K562 (cell line): Measurements from ENCODE around the gene ACSL3. TPM values are rescaled to one million over a fixed set of nuclear protein-coding genes. Genes with fewer than 3 reads are reported as not detected.

Experiments
- ATAC-seq: fragments of 200-7000 bp; cut with Tn5 transposase; 3 replicates; pipeline ENCODE4 v1.9.1; 2020; ENCODE audit warnings: moderate library complexity
- BruUV-seq: library from RNA; stranded (reverse); fragments of 400-500 nt; replicated peaks from 2 replicates; lab custom pipeline; 2021; lab: Mats Ljungman, UMichigan
- CTCF ChIA-PET: fragments of 300-600 bp; formaldehyde crosslinking; extraction: SDS; loops from one replicate; lab custom pipeline; 2021; ENCODE audit warnings: low intra/inter-chr PET ratio; lab: Yijun Ruan, JAX
- POLR2A ChIA-PET: fragments of 300-600, 350-650 bp; sonication (Branson Sonifier 250); formaldehyde crosslinking; extraction: SDS; loops from one replicate; lab custom pipeline; 2021; ENCODE audit warnings: antibody characterized with exemption, inconsistent platforms; lab: Yijun Ruan, JAX
- DNase-seq, 4 experiments: peaks; one replicate each; pipeline versions ENCODE4 v3.0.0 to v3.0.0-alpha.2; 2011 to 2018; ENCODE audit warnings: low spot score in 3 of 4, mixed read lengths in 3 of 4; ENCODE audit errors: extremely low read depth in 1 of 4
- FAIRE-seq: peaks from 2 replicates; lab custom pipeline; 2011; peaks lifted over from hg19 to GRCh38; lab: Jason Lieb, UNC
- H2AFZ ChIP-seq: 2 replicates; pipeline ENCODE4 v1.6.0; 2011; ENCODE audit warnings: low read depth, low read length, control low read depth, inconsistent platforms
- H3K27ac ChIP-seq: fragments of 200-600 bp; 3 replicates; pipeline ENCODE4 v1.8.0; 2011; ENCODE audit warnings: low read depth, mild to moderate bottlenecking, control low read depth, inconsistent platforms, low read length, moderate library complexity, mixed read lengths; ENCODE audit errors: extremely low read depth
- H3K27me3 ChIP-seq, 2 experiments: fragments of 300-600 bp in 1 of 2; 2 replicates in 1 of 2; 3 replicates in 1 of 2; pipeline versions ENCODE4 v1.6.0 to v1.8.0; 2011; ENCODE audit warnings: inconsistent platforms in 2 of 2, low read length in 2 of 2, mild to moderate bottlenecking in 1 of 2, mixed read lengths in 1 of 2, moderate library complexity in 1 of 2; ENCODE audit not compliant: control insufficient read depth in 2 of 2, insufficient read depth in 2 of 2
- H3K36me3 ChIP-seq: fragments of 300-600 bp; 3 replicates; pipeline ENCODE4 v1.8.0; 2011; ENCODE audit warnings: mild to moderate bottlenecking, low read length, inconsistent platforms; ENCODE audit not compliant: control insufficient read depth, insufficient read depth
- H3K4me1 ChIP-seq, 2 experiments: fragments of 200-600 bp in 1 of 2; replicated peaks in 1 of 2; 2 replicates in 1 of 2; 3 replicates in 1 of 2; pipeline versions ENCODE4 v1.5.1 to v1.8.0; 2011; ENCODE audit warnings: inconsistent platforms in 2 of 2, low read length in 2 of 2, mild to moderate bottlenecking in 1 of 2, mixed read lengths in 1 of 2, moderate library complexity in 1 of 2; ENCODE audit not compliant: control insufficient read depth in 2 of 2, insufficient read depth in 2 of 2
- H3K4me2 ChIP-seq: 2 replicates; pipeline ENCODE4 v1.6.1; 2011; ENCODE audit warnings: low read length, control low read depth, inconsistent platforms, mixed read lengths; ENCODE audit not compliant: insufficient read depth
- H3K4me3 ChIP-seq: fragments of 200-600 bp; sonication (generic), shearing (Covaris generic); 2 replicates; pipeline ENCODE4 v1.5.1; 2016; ENCODE audit warnings: control low read depth, inconsistent platforms
- H3K79me2 ChIP-seq: fragments of 200-600 bp; 3 replicates; pipeline ENCODE4 v1.8.0; 2011; ENCODE audit warnings: low read length, inconsistent platforms; ENCODE audit not compliant: control insufficient read depth, insufficient read depth
- H3K9ac ChIP-seq, 2 experiments: 2 replicates each; pipeline versions ENCODE4 v1.6.0 to v1.6.1; 2011; ENCODE audit warnings: low read depth in 2 of 2, low read length in 2 of 2, control low read depth in 1 of 2, inconsistent platforms in 1 of 2, mild to moderate bottlenecking in 1 of 2, mixed read lengths in 1 of 2; ENCODE audit not compliant: insufficient read depth in 1 of 2
- H3K9me1 ChIP-seq: one replicate; pipeline ENCODE4 v1.6.0; 2011; ENCODE audit warnings: inconsistent platforms, mild to moderate bottlenecking, low read length, moderate library complexity; ENCODE audit not compliant: control insufficient read depth, insufficient read depth
- H3K9me3 ChIP-seq: replicated peaks from 2 replicates; pipeline ENCODE4 v1.5.1; 2011; ENCODE audit warnings: low read depth, low read length, inconsistent platforms; ENCODE audit not compliant: control insufficient read depth, insufficient read depth
- H4K20me1 ChIP-seq: replicated peaks from 2 replicates; pipeline ENCODE4 v1.6.1; 2011; ENCODE audit warnings: low read length, inconsistent platforms, mixed read lengths; ENCODE audit not compliant: control insufficient read depth, insufficient read depth
- BRD9 ChIP-seq: fragments of 450-650 bp; IDR thresholded peaks from 2 replicates; pipeline ENCODE4 v1.6.1; 2018; ENCODE audit warnings: low read depth; ENCODE audit not compliant: partially characterized antibody
- ELK3 ChIP-seq: fragments of 450-650 bp; formaldehyde crosslinking; IDR thresholded peaks from 2 replicates; pipeline ENCODE4 v1.4.0; 2020; ENCODE audit warnings: mild to moderate bottlenecking
- KDM2B ChIP-seq: fragments of 250-450 bp; sonication (Bioruptor Pico); IDR thresholded peaks from 2 replicates; pipeline ENCODE4 v1.8.0; 2021; ENCODE audit warnings: mild to moderate bottlenecking, moderate library complexity
- LEF1 ChIP-seq: fragments of 450-650 bp; IDR thresholded peaks from 2 replicates; pipeline ENCODE4 v1.6.1; 2016; ENCODE audit warnings: mild to moderate bottlenecking
- SNRNP70 ChIP-seq: fragments of 200-400 bp; formaldehyde crosslinking; optimal IDR thresholded peaks from 2 replicates; pipeline ENCODE3; 2017; ENCODE audit warnings: low read depth, low read length
- ZNF584 ChIP-seq: fragments of 200-800 bp; sonication (Bioruptor generic); IDR thresholded peaks from 2 replicates; pipeline ENCODE4 v1.6.1; 2016; ENCODE audit warnings: low read depth, mild to moderate bottlenecking, missing genetic modification characterization, missing compliant biosample characterization
- ZNF589 ChIP-seq: fragments of 200-800 bp; sonication (Bioruptor generic); IDR thresholded peaks from 2 replicates; pipeline ENCODE4 v1.6.1; 2016; ENCODE audit warnings: low read depth, missing genetic modification characterization, missing compliant biosample characterization
- WGBS: fragments of 100-300 bp; shearing (Covaris generic); methylation state at CpG from one replicate; pipeline ENCODE4 v1.1.6; 2016; ENCODE audit warnings: low coverage, mixed read lengths; ENCODE audit not compliant: insufficient coverage; ENCODE audit errors: missing lambda C conversion rate; 5-methylcytosine and 5-hydroxymethylcytosine counted together
- in situ Hi-C: fragments of 300-500 bp; cut with MboI; formaldehyde crosslinking; loops from 4 replicates; pipeline ENCODE4 v1.15.0; 2018; ENCODE audit warnings: inconsistent platforms, mixed read lengths
- intact Hi-C: fragments of 100-400 bp; cut with micrococcal nuclease; formaldehyde crosslinking; loops from 2 replicates; pipeline ENCODE4 v1.14.2; 2022
- polyA plus RNA-seq, 8 experiments: library from polyadenylated mRNA; depleted of rRNA in 4 of 8; stranded (reverse) in 5 of 8; unstranded in 3 of 8; fragments of >200 nt; fragmentation: Nextera tagmentation in 2 of 8; fragmentation: Illumina TruSeq in 1 of 8; extraction: Ambion mirVana in 2 of 8; extraction: Trizol in 1 of 8; gene quantifications; 2 replicates each; pipeline versions ENCODE4 v1.2.1 to v1.2.3, GENCODE V29; 2011 to 2014; ENCODE audit warnings: inconsistent platforms in 1 of 8, missing spikeins in 1 of 8
- total RNA-seq, 7 experiments: library from RNA; depleted of rRNA in 6 of 7; stranded (reverse); fragments of >200 nt in 6 of 7; fragmentation: Illumina TruSeq in 2 of 7; extraction: Trizol in 2 of 7; gene quantifications; 2 replicates each; pipeline versions ENCODE4 v1.2.1 to v1.2.3, GENCODE V29; 2011 to 2021; ENCODE audit warnings: low replicate concordance in 1 of 7

The ACSL3 gene
- total and polyA plus RNA-seq, 9 of the 15 experiments (the other 6 are each of a cell fraction or from before 2014, with no cell fraction given) = 21.3 to 123 (median 85.2) TPM

GRCh38 chr2:222977121-222977520 lies 116.3 kb downstream of the ACSL3 start:
- no peak for TF ChIP-seq BRD9
- TF ChIP-seq SNRNP70 = no peak
- no peak for TF ChIP-seq ZNF589 (CRISPR knock-in tag)
- no peak for TF ChIP-seq KDM2B
- no peak for TF ChIP-seq ELK3
- no peak for TF ChIP-seq LEF1
- no peak for TF ChIP-seq ZNF584
- H3K9me3 ChIP-seq = no peaks in the 10 kb centered on the region
- no peak overlapping the region for H3K27ac ChIP-seq
- H4K20me1 ChIP-seq = no peaks in the 10 kb centered on the region
- 0 out of 5 replicates have a peak, but pooled peaks cover 0 to 3% of the 10 kb centered on the region in 2 experiments for H3K27me3 ChIP-seq
- intact Hi-C loops (loop anchor here (10.0 kb wide), 1 partner anchor 328 kb away; no protein-coding TSS in a partner anchor), in situ Hi-C loops (loop anchor here (5.0 kb wide), 1 partner anchor 125 kb away; no protein-coding TSS in a partner anchor)
- H3K4me3 ChIP-seq = no peak overlapping the region
- FAIRE-seq (no peak), ATAC-seq (no peak), DNase-seq (no peak)
- no peaks in the 10 kb centered on the region for H3K36me3 ChIP-seq
- no peak overlapping the region for H3K9ac ChIP-seq
- H3K4me2 ChIP-seq = no peak overlapping the region
- H3K79me2 ChIP-seq = no peaks in the 10 kb centered on the region
- peaks cover 0 to under 1% of the 10 kb centered on the region in 2 experiments; a peak in 1 of 5 replicates for H3K4me1 ChIP-seq
- no peak overlapping the region for H2AFZ ChIP-seq
- BruUV-seq = no TSS peak
- WGBS = 0% methylated on average over 4 of the region's 5 CpGs
- H3K9me1 ChIP-seq = no peaks in the 10 kb centered on the region
- CTCF ChIA-PET = no interaction called here
- POLR2A ChIA-PET = no interaction called here
